ENCODE results near the gene ERN1. TPM values are rescaled to one million over a fixed set of nuclear protein-coding genes. Genes with fewer than 3 reads are reported as not detected.

The ERN1 gene
- polyA plus RNA-seq, 1 experiment: 8.6 TPM

DNA sequence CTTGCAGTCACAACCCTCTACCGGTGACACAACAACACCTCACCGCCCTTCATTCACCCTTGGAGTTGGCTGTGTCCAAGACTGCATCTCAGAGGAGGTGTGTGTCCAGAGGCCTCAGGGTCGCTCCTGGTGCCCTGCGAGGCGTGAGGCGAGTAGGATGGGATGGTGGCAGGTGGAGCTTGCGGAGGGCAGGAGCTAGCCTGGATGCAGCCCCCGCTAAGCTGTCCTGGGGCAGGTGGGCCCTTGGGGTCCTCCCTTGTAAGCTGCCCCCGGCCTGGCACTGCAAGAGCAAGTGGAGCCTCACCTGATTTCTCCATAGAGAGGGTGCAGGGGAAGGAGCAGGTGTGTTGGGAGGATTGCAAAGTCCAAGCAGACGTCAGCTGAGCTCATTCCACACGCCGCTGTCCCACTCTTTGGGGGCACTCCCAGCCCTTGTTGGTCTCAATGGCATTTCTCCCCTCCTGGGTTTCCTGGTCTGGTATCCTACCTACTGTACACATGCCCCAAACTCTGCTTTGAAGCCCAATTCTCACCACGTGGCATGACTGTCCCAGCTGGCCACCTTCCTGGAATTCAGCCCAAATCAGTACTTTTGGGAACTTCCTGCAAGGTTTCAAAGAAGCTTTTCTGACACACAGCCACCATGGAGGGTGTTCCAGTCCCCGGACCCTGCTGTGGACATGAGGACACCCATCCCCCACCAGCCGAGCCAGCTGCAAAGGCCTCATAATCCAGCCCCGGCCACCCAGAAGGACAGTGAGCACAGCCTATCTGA lies 91.4 kb downstream of the ERN1 start:
- TF ChIP-seq, protein P1, sequence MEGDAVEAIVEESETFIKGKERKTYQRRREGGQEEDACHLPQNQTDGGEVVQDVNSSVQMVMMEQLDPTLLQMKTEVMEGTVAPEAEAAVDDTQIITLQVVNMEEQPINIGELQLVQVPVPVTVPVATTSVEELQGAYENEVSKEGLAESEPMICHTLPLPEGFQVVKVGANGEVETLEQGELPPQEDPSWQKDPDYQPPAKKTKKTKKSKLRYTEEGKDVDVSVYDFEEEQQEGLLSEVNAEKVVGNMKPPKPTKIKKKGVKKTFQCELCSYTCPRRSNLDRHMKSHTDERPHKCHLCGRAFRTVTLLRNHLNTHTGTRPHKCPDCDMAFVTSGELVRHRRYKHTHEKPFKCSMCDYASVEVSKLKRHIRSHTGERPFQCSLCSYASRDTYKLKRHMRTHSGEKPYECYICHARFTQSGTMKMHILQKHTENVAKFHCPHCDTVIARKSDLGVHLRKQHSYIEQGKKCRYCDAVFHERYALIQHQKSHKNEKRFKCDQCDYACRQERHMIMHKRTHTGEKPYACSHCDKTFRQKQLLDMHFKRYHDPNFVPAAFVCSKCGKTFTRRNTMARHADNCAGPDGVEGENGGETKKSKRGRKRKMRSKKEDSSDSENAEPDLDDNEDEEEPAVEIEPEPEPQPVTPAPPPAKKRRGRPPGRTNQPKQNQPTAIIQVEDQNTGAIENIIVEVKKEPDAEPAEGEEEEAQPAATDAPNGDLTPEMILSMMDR (IDR thresholded peaks at IDR 0.05; ENCODE audit: insufficient read depth, low read depth, low read length): no peak
- CTCF ChIA-PET: interaction anchor here (0.7 to 2.4 kb wide), 4 partner anchors 9 to 380 kb away, joined by 3 to 15 read pairs (median 4); no protein-coding TSS in a partner anchor
- Histone ChIP-seq H3K36me3 (ENCODE audit: control insufficient read depth, insufficient read depth, low read length) (peaks cover 15% of the 10 kb centered on the region), H3K27me3 (ENCODE audit: control insufficient read depth, insufficient read depth, low read length) (no peaks in the 10 kb centered on the region), H3K4me3 (ENCODE audit: low read depth, low read length) (no peak overlapping the region)
- POLR2A ChIA-PET: no interaction called here
- DNase-seq (ENCODE audit: low read depth): no peak

DNA sequence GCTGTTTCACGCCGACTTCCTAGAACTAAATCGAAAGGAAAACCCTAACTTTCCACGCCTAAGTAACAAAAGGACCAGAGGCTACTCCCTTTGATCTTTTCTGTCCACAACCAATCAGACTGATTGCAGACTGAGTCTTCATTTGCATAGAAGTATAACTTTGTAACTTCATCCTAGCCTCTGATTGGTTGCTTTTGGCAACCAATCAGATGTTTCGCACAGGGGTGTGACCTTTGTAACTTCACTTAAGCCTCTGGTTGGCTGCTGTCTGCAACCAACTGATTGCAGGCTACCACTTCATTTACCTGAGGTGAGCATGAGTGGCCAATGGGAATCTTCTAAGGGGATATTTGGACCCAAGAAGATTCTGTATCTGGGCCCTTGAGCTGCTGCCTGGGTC lies 92.1 kb downstream of the ERN1 start:
- Histone ChIP-seq H3K4me3 (ENCODE audit: low read depth, low read length) (no peak overlapping the region), H3K27me3 (ENCODE audit: control insufficient read depth, insufficient read depth, low read length) (no peaks in the 10 kb centered on the region), H3K36me3 (ENCODE audit: control insufficient read depth, insufficient read depth, low read length) (peaks cover 13% of the 10 kb centered on the region)
- no peak for DNase-seq (ENCODE audit: low read depth)
- POLR2A ChIA-PET: no interaction called here
- CTCF ChIA-PET: interaction anchor here (1.1 to 2.4 kb wide), 3 partner anchors 9 to 96 kb away, joined by 3 to 15 read pairs (median 4); no protein-coding TSS in a partner anchor
- TF ChIP-seq, protein P1 (IDR thresholded peaks at IDR 0.05; ENCODE audit: insufficient read depth, low read depth, low read length): no peak

DNA sequence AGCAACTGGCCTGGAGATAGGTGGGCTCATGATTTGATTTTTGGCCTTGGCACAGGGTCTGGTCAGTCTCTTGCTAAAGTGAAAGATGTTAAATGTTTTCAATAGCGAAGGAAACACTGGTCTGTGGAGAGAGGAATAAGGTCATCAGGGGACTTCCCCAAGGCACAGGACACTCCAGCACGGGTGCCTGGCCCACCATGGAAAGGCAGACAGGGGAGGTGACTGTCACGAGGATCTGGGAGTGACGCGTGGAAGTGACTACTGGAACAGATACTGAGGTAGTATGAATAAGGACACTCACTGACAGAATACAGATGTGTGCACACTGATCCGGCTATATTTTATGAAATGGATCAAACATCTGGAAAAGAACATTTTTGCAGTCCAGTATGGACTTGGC lies 92.8 kb downstream of the ERN1 start:
- no peak for DNase-seq (ENCODE audit: low read depth)
- Histone ChIP-seq H3K4me3 (ENCODE audit: low read depth, low read length) (no peak overlapping the region), H3K27me3 (ENCODE audit: control insufficient read depth, insufficient read depth, low read length) (no peaks in the 10 kb centered on the region), H3K36me3 (ENCODE audit: control insufficient read depth, insufficient read depth, low read length) (peaks cover 13% of the 10 kb centered on the region)
- TF ChIP-seq, protein P1 (IDR thresholded peaks at IDR 0.05; ENCODE audit: insufficient read depth, low read depth, low read length): no peak
- CTCF ChIA-PET: interaction anchor here (1.1 to 2.4 kb wide), 3 partner anchors 8 to 97 kb away, joined by 3 to 15 read pairs (median 4); no protein-coding TSS in a partner anchor
- POLR2A ChIA-PET: no interaction called here

DNA sequence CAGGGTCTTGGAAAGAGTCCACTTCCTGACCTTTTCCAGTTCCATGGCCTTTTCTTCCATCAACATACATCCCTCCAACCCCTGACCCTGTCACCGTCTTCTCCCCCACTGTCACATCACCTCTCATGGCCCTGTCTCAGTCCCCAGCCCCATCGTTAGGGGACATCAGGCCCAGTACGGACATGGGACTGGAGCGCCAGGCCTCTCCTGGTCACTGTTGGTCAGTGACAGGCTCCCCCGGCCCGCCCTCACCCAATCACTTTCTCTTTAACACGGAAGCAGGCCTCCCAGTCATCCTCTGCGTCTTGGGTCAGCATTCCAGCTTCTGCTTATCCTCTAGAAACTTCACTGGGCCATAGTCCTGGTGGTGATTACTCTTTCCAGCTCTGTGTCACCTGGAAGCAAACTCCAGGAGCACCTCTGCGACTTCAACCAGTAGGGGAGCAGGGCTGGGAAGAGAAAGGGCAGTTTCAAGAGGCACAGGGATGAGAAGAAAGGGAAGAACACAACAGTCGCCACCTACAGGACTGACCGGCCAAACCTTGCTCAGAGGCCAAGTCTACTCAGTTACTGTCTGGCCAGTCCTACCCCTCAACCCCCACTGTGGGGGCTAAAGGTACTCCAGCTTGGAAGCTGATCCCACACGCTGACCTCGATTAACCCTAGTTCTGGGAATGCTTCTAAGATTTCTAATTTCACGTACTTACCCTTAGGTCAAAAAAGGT lies 93.6 kb downstream of the ERN1 start:
- Histone ChIP-seq H3K36me3 (ENCODE audit: control insufficient read depth, insufficient read depth, low read length) (peaks cover 10% of the 10 kb centered on the region), H3K4me3 (ENCODE audit: low read depth, low read length) (no peak overlapping the region), H3K27me3 (ENCODE audit: control insufficient read depth, insufficient read depth, low read length) (no peaks in the 10 kb centered on the region)
- TF ChIP-seq, protein P1 (IDR thresholded peaks at IDR 0.05; ENCODE audit: insufficient read depth, low read depth, low read length): no peak
- no peak for DNase-seq (ENCODE audit: low read depth)
- ChIA-PET POLR2A (no interaction called here), CTCF (interaction anchor here (1.3 to 1.4 kb wide), 2 partner anchors 85 to 97 kb away, joined by 3 to 4 read pairs; no protein-coding TSS in a partner anchor)

DNA sequence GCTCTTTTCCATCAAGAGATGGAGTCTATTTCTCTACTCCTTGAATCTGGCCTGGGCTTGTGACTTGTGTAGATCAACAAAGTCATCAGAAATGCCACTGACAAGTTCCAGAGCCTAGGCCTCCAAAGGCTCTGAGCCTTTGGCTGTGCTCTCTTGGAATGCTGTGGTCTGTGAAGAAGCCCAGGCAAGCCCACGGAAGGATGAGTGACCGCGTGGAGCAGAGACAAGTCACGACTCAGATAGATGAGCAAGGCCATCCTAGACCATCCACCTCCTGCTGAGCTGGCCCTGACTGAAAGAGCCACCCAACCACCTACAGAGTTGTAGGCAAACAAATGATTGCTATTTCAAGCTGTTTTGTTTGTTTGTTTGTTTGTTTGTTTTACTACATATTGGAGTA lies 97.9 kb downstream of the ERN1 start:
- TF ChIP-seq, protein P1 (IDR thresholded peaks at IDR 0.05; ENCODE audit: insufficient read depth, low read depth, low read length): no peak
- ChIA-PET CTCF (interaction anchor here (0.7 to 9.0 kb wide), 4 partner anchors 49 to 128 kb away, joined by 4 to 388 read pairs (median 7); partner anchors contain the start of genes ERN1 and GH1), POLR2A (no interaction called here)
- H3K36me3 ChIP-seq (ENCODE audit: control insufficient read depth, insufficient read depth, low read length): 0 out of 2 replicates have a peak, but pooled peaks cover under 1% of the 10 kb centered on the region
- no peak for DNase-seq (ENCODE audit: low read depth)
- H3K4me3 ChIP-seq (ENCODE audit: low read depth, low read length): no peak overlapping the region
- no peaks in the 10 kb centered on the region for H3K27me3 ChIP-seq (ENCODE audit: control insufficient read depth, insufficient read depth, low read length)
